ENCODE results near the gene TAF3. TPM values are rescaled to one million over a fixed set of nuclear protein-coding genes. Genes with fewer than 3 reads are reported as not detected.

TAF3 gene
- total RNA-seq, 1 experiment from 2014 or later: 5.5 TPM

- TF ChIP-seq TCF7L2 (IDR thresholded peaks at IDR 0.05; ENCODE audit: low read depth, low read length) (no peak), CTCF (IDR thresholded peaks at IDR 0.05) (no peak), SIN3A (IDR thresholded peaks at IDR 0.05; ENCODE audit: borderline replicate concordance, insufficient read depth, low read depth, low read length) (no peak), POLR2AphosphoS5 (IDR thresholded peaks at IDR 0.05; ENCODE audit: low read depth, low read length) (no peak), REST (IDR thresholded peaks at IDR 0.05; ENCODE audit: insufficient read depth in 1 of 2, low read depth in 2 of 2, low read length in 1 of 2) (no peak)
- H3K36me3 ChIP-seq (ENCODE audit: control insufficient read depth, insufficient read depth, low read length): no peaks in the 10 kb centered on the region
- H3K27ac ChIP-seq (ENCODE audit: low read length): no peak overlapping the region
- POLR2A ChIA-PET: no interaction called here
- H3K27me3 ChIP-seq (ENCODE audit: control insufficient read depth, insufficient read depth, low read length): no peaks in the 10 kb centered on the region
- no peak overlapping the region for H3K4me3 ChIP-seq (ENCODE audit: low read depth in 2 of 2, low read length in 2 of 2)
- no TSS peak for BruUV-seq (replicated peaks)
- no peak for DNase-seq (ENCODE audit: low read depth, low spot score)
- CTCF ChIA-PET: no interaction called here
- no peaks in the 10 kb centered on the region for H3K9me3 ChIP-seq (ENCODE audit: control insufficient read depth, insufficient read depth, low read depth, low read length)
- intact Hi-C loops (cut with micrococcal nuclease; ENCODE audit: unreplicated experiment) (no loop called here), in situ Hi-C loops (cut with HindIII; ENCODE audit: low pct_unique_long_range_greater_than_20kb, low sequenced_read_pairs) (no loop called here)
- no peak for ATAC-seq
- H3K4me1 ChIP-seq (ENCODE audit: control insufficient read depth, insufficient read depth, low read length): no peaks in the 10 kb centered on the region
Observed at GRCh38 chr10:7887174-7887816, 69.0 kb downstream of the TAF3 start.

GRCh38 chr10:7889947-7890542 lies 71.7 kb downstream of the TAF3 start:
- intact Hi-C loops (cut with micrococcal nuclease; ENCODE audit: unreplicated experiment) (no loop called here), in situ Hi-C loops (cut with HindIII; ENCODE audit: low pct_unique_long_range_greater_than_20kb, low sequenced_read_pairs) (no loop called here)
- BruUV-seq (replicated peaks): no TSS peak
- no peak overlapping the region for H3K4me3 ChIP-seq (ENCODE audit: low read depth in 2 of 2, low read length in 2 of 2)
- TF ChIP-seq POLR2AphosphoS5 (IDR thresholded peaks at IDR 0.05; ENCODE audit: low read depth, low read length) (no peak), CTCF (IDR thresholded peaks at IDR 0.05) (no peak), REST (IDR thresholded peaks at IDR 0.05; ENCODE audit: insufficient read depth in 1 of 2, low read depth in 2 of 2, low read length in 1 of 2) (no peak), TCF7L2 (IDR thresholded peaks at IDR 0.05; ENCODE audit: low read depth, low read length) (no peak), SIN3A (IDR thresholded peaks at IDR 0.05; ENCODE audit: borderline replicate concordance, insufficient read depth, low read depth, low read length) (no peak)
- no peaks in the 10 kb centered on the region for H3K36me3 ChIP-seq (ENCODE audit: control insufficient read depth, insufficient read depth, low read length)
- H3K4me1 ChIP-seq (ENCODE audit: control insufficient read depth, insufficient read depth, low read length): no peaks in the 10 kb centered on the region
- ChIA-PET CTCF (no interaction called here), POLR2A (no interaction called here)
- ATAC-seq (no peak), DNase-seq (ENCODE audit: low read depth, low spot score) (no peak)
- H3K9me3 ChIP-seq (ENCODE audit: control insufficient read depth, insufficient read depth, low read depth, low read length): no peaks in the 10 kb centered on the region
- no peaks in the 10 kb centered on the region for H3K27me3 ChIP-seq (ENCODE audit: control insufficient read depth, insufficient read depth, low read length)
- no peak overlapping the region for H3K27ac ChIP-seq (ENCODE audit: low read length)

All from Panc1 (cell line).